Endothelial cell (in vitro differentiated cells): ENCODE data around the gene CCDC171. TPM values are rescaled to one million over a fixed set of nuclear protein-coding genes. Genes with fewer than 3 reads are reported as not detected.
"Not testable (repeated sequence)": the region's sequence is repeated elsewhere in the genome, so short reads cannot be mapped to it uniquely, and the experiment has no call there.

Source experiments
- DNase-seq: peaks from one replicate; pipeline ENCODE4 v3.0.0; 2021; ENCODE audit warnings: low spot score
- H3K27ac Mint-ChIP-seq: one replicate; pipeline ENCODE4 v1.8.0; 2021; ENCODE audit warnings: mixed read lengths, inconsistent platforms; ENCODE audit not compliant: unreplicated experiment
- H3K27me3 Mint-ChIP-seq: one replicate; pipeline ENCODE4 v1.8.0; 2021; ENCODE audit warnings: mild to moderate bottlenecking, moderate library complexity, mixed read lengths, inconsistent platforms; ENCODE audit not compliant: unreplicated experiment
- H3K36me3 Mint-ChIP-seq: one replicate; pipeline ENCODE4 v1.8.0; 2021; ENCODE audit warnings: mild to moderate bottlenecking, low read depth, mixed read lengths, inconsistent platforms; ENCODE audit not compliant: unreplicated experiment
- H3K4me1 Mint-ChIP-seq: one replicate; pipeline ENCODE4 v1.8.0; 2021; ENCODE audit warnings: mild to moderate bottlenecking, mixed read lengths, inconsistent platforms; ENCODE audit not compliant: unreplicated experiment
- H3K4me3 Mint-ChIP-seq: one replicate; pipeline ENCODE4 v1.8.0; 2021; ENCODE audit warnings: mild to moderate bottlenecking, mixed read lengths, inconsistent platforms; ENCODE audit not compliant: unreplicated experiment
- H3K9me3 Mint-ChIP-seq: one replicate; pipeline ENCODE4 v1.8.0; 2021; ENCODE audit warnings: mixed read lengths, inconsistent platforms; ENCODE audit not compliant: unreplicated experiment
- CTCF ChIP-seq: fragments of 200-600 bp; sonication (generic); IDR thresholded peaks from one replicate; pipeline ENCODE4 v1.5.0; 2021; ENCODE audit warnings: antibody characterized with exemption; ENCODE audit not compliant: unreplicated experiment
- total RNA-seq: library from RNA; stranded (reverse); fragmentation: NEBNext Ultra II Directional; extraction: Animal tissue kit (Norgen Biotek cat#: 25700); gene quantifications from one replicate; pipeline ENCODE4 v1.2.1, GENCODE V29; 2021; ENCODE audit not compliant: unreplicated experiment

CCDC171 gene
- total RNA-seq, 1 donor from 2014 or later = 6.5 TPM

GRCh38 chr9:15696979-15697378 lies 144.1 kb downstream of the CCDC171 start:
- Mint-ChIP-seq H3K27ac (no peak overlapping the region), H3K4me1 (peaks cover 3% of the 10 kb centered on the region), H3K36me3 (peaks cover 18% of the 10 kb centered on the region), H3K4me3 (no peak overlapping the region), H3K9me3 (no peaks in the 10 kb centered on the region), H3K27me3 (peaks cover 6% of the 10 kb centered on the region)
- TF ChIP-seq CTCF = no peak
- no peak for DNase-seq

GRCh38 chr9:15697446-15697851 lies 144.6 kb downstream of the CCDC171 start:
- peaks cover 18% of the 10 kb centered on the region for H3K36me3 Mint-ChIP-seq

GRCh38 chr9:15699876-15700559 lies 147.2 kb downstream of the CCDC171 start:
- not testable (repeated sequence) for H3K27me3 Mint-ChIP-seq, H3K4me3 Mint-ChIP-seq, H3K27ac Mint-ChIP-seq, DNase-seq, H3K4me1 Mint-ChIP-seq, H3K9me3 Mint-ChIP-seq
- peaks cover 18% of the 10 kb centered on the region for H3K36me3 Mint-ChIP-seq

More at GRCh38 chr9:15697446-15697851, 144.6 kb downstream of the CCDC171 start:
- H3K27ac Mint-ChIP-seq = no peak overlapping the region
- DNase-seq = no peak
- peaks cover 6% of the 10 kb centered on the region for H3K27me3 Mint-ChIP-seq
- TF ChIP-seq CTCF = no peak
- H3K9me3 Mint-ChIP-seq = no peaks in the 10 kb centered on the region
- H3K4me1 Mint-ChIP-seq = peaks cover 3% of the 10 kb centered on the region
- no peak overlapping the region for H3K4me3 Mint-ChIP-seq

- no peak for TF ChIP-seq CTCF
- no peaks in the 10 kb centered on the region for H3K36me3 Mint-ChIP-seq
- H3K4me3 Mint-ChIP-seq = no peak overlapping the region
- no peaks in the 10 kb centered on the region for H3K27me3 Mint-ChIP-seq
- no peak for DNase-seq
- no peak overlapping the region for H3K27ac Mint-ChIP-seq
- peaks cover 3% of the 10 kb centered on the region for H3K4me1 Mint-ChIP-seq
- H3K9me3 Mint-ChIP-seq = no peaks in the 10 kb centered on the region
Observed at GRCh38 chr9:15707000-15707399, 154.2 kb downstream of the CCDC171 start.

GRCh38 chr9:15711531-15711930 lies 158.7 kb downstream of the CCDC171 start:
- peaks cover 1% of the 10 kb centered on the region for H3K27me3 Mint-ChIP-seq
- no peaks in the 10 kb centered on the region for H3K4me1 Mint-ChIP-seq
- H3K36me3 Mint-ChIP-seq = no peaks in the 10 kb centered on the region
- no peak overlapping the region for H3K27ac Mint-ChIP-seq
- TF ChIP-seq CTCF = no peak
- DNase-seq = no peak
- no peak overlapping the region for H3K4me3 Mint-ChIP-seq
- no peaks in the 10 kb centered on the region for H3K9me3 Mint-ChIP-seq
